Measurements from ENCODE around the gene TMEM192. TPM values are rescaled to one million over a fixed set of nuclear protein-coding genes. Genes with fewer than 3 reads are reported as not detected.
"Not testable (repeated sequence)": the region's sequence is repeated elsewhere in the genome, so short reads cannot be mapped to it uniquely, and the experiment has no call there.

Gene TMEM192
- total RNA-seq, 4 donors from 2014 or later, result 11.6 to 19.1 (median 14.1) TPM

DNA sequence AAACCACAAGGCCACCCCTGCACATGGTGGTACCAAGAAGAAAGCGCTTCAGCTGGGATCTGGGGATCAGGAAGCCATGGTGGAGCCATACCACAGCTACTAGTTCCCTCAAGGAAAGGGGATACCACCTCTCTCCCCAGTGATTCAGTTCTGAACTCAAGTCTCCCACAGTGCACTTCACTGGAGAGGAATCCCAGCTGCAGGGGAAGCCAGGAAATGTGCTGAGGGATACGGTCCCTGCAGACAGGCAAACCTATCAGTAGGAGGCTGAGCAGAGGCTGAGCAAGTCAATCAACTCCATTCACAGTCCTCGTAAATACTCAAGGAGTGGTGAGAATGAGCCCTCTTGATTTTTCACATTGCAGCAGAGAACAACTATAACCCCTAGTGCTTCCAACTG, 11.0 kb downstream of the TMEM192 start:
- Histone ChIP-seq H3K9me3 (no peaks in the 10 kb centered on the region), H3K27ac (replicated peaks in 1 of 4) (no peak overlapping the region), H3K4me3 (no peak overlapping the region), H3K36me3 (peaks cover 10 to 60% (median 49%) of the 10 kb centered on the region in 4 donors), H3K27me3 (no peaks in the 10 kb centered on the region), H3K4me1 (no peaks in the 10 kb centered on the region)
- no peak for TF ChIP-seq POLR2AphosphoS5 (IDR thresholded peaks at IDR 0.05)
- no peak for TF ChIP-seq POLR2A (IDR thresholded peaks at IDR 0.05; ENCODE audit: low read depth)
- 83% methylated on average over 3 of the region's 3 CpGs for WGBS
- peak; percentile 37 for DNase-seq (ENCODE audit: extremely low spot score)
- intact Hi-C loops (cut with DNase I), result no loop called here

DNA sequence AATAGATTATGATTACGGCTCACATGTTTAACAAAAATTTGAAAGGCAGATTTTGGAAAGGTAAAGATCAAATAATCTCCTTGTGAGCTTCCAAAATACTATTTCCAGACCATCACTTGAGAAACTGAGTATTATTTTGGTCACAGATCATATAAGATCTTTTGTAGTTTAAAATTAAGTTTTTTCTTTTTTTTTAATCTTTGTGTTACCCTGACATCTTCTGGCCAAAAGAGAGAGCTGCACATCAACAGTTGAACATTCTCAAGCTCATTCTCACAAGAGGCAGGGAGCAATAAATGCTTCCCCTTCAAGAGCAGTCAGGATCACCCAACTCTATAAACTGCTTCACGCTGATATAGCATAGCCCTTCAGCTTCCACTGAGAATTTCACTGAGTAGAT, 15.9 kb downstream of the TMEM192 start:
- 71% methylated on average over 2 of the region's 2 CpGs for WGBS
- intact Hi-C loops (cut with DNase I), result loop anchor here (10.0 kb wide), 1 partner anchor 322 kb away; no protein-coding TSS in a partner anchor
- TF ChIP-seq, protein P1, sequence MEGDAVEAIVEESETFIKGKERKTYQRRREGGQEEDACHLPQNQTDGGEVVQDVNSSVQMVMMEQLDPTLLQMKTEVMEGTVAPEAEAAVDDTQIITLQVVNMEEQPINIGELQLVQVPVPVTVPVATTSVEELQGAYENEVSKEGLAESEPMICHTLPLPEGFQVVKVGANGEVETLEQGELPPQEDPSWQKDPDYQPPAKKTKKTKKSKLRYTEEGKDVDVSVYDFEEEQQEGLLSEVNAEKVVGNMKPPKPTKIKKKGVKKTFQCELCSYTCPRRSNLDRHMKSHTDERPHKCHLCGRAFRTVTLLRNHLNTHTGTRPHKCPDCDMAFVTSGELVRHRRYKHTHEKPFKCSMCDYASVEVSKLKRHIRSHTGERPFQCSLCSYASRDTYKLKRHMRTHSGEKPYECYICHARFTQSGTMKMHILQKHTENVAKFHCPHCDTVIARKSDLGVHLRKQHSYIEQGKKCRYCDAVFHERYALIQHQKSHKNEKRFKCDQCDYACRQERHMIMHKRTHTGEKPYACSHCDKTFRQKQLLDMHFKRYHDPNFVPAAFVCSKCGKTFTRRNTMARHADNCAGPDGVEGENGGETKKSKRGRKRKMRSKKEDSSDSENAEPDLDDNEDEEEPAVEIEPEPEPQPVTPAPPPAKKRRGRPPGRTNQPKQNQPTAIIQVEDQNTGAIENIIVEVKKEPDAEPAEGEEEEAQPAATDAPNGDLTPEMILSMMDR (IDR thresholded peaks at IDR 0.05), result peak; percentile 26 to 50 (median 30)
- TF ChIP-seq POLR2A (IDR thresholded peaks at IDR 0.05; ENCODE audit: low read depth), result no peak
- Histone ChIP-seq H3K27ac (replicated peaks in 1 of 4) (no peak overlapping the region), H3K4me3 (no peak overlapping the region), H3K36me3 (peaks cover 15 to 93% (median 62%) of the 10 kb centered on the region in 4 donors), H3K4me1 (no peaks in the 10 kb centered on the region), H3K9me3 (no peaks in the 10 kb centered on the region), H3K27me3 (no peaks in the 10 kb centered on the region)
- DNase-seq (ENCODE audit: extremely low spot score), result no peak

DNA sequence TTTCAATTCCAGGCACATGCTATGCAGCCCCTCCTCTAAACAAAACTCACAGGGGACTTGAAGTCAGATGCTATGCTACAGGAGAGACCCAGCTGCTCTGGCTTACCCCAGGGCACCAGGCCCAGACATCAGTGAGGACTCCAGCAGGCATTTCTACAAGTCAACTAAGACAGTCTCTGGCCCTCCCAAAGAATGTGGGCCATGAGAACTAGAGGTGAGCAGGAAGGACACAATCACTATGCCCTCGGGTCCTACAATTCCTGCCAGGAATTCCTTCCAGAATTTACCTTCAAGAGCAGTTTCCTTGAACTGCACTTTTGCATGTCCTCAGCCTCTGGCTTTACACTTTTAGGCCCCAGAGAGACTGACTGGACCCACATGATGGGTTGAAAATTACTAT, 17.4 kb downstream of the TMEM192 start:
- intact Hi-C loops (cut with DNase I), result loop anchor here (10.0 kb wide), 1 partner anchor 320 kb away; no protein-coding TSS in a partner anchor
- TF ChIP-seq POLR2A (IDR thresholded peaks at IDR 0.05; ENCODE audit: low read depth) (no peak), POLR2AphosphoS5 (IDR thresholded peaks at IDR 0.05) (no peak), EP300 (IDR thresholded peaks at IDR 0.05) (no peak)
- TF ChIP-seq, protein P1 (IDR thresholded peaks at IDR 0.05), result no peak

DNA sequence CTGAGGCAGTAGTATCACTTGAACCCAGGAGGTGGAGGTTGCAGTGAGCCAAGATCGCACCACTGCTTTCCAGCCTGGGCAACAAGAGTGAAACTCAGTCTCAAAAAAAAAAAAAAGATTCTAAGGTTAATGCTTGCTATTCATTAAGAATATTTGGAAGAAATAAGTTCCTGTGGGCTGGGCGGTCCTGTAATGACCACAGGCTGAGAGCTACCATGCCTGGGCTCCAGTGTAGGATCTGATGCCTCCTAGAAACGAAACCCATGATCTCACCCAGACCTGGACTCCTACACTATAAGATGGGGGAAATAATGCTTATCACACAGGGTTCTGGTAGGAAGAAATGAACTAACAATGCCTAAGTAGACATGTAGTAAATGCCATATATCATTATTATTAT, 17.8 kb downstream of the TMEM192 start:
- Histone ChIP-seq H3K9me3 (no peaks in the 10 kb centered on the region), H3K4me3 (no peak overlapping the region), H3K27me3 (no peaks in the 10 kb centered on the region), H3K4me1 (no peaks in the 10 kb centered on the region), H3K27ac (replicated peaks in 1 of 4) (no peak overlapping the region), H3K36me3 (peaks cover 8 to 90% (median 48%) of the 10 kb centered on the region in 4 donors)
- peak; percentile 57 for DNase-seq (ENCODE audit: extremely low spot score)
- intact Hi-C loops (cut with DNase I), result loop anchor here (10.0 kb wide), 1 partner anchor 320 kb away; no protein-coding TSS in a partner anchor
- 95% methylated on average over 3 of the region's 3 CpGs for whole genome bisulfite sequencing
- TF ChIP-seq POLR2AphosphoS5 (IDR thresholded peaks at IDR 0.05) (no peak), EP300 (IDR thresholded peaks at IDR 0.05) (no peak), POLR2A (IDR thresholded peaks at IDR 0.05; ENCODE audit: low read depth) (no peak)
- TF ChIP-seq, protein P1 (IDR thresholded peaks at IDR 0.05), result no peak

More for the DNA sequence above, 17.4 kb downstream of the TMEM192 start:
- H3K27me3 ChIP-seq, result no peaks in the 10 kb centered on the region
- 54% methylated on average over 1 of the region's 1 CpG for WGBS
- DNase-seq (ENCODE audit: extremely low spot score), result peak; percentile 75
- peaks cover 8 to 92% (median 49%) of the 10 kb centered on the region in 4 donors for H3K36me3 ChIP-seq
- no peak overlapping the region for H3K4me3 ChIP-seq
- no peak overlapping the region for H3K27ac ChIP-seq (replicated peaks in 1 of 4)
- no peaks in the 10 kb centered on the region for H3K9me3 ChIP-seq
- no peaks in the 10 kb centered on the region for H3K4me1 ChIP-seq

DNA sequence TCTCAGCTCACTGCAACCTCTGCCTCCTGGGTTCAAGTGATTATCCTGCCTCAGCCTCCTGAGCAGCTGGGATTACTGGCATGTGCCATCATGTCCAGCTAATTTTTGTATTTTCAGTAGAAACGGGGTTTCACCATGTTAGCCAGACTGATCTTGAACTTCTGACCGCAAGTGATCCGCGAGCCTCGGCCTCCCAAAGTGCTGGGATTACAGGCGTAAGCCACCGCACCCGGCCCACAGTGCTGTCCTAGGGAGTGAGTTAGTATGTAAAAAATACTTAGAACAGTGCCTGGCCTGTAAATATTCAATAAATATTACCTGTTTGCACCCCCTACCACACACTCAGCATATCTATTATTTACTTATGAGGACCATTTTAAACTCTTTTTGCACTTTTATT, 20.5 kb downstream of the TMEM192 start:
- H3K4me3 ChIP-seq; H3K27ac ChIP-seq (replicated peaks in 1 of 4); H3K9me3 ChIP-seq; H3K4me1 ChIP-seq; H3K27me3 ChIP-seq: not testable (repeated sequence)
- DNase-seq (ENCODE audit: extremely low spot score), result peak; percentile 50
- peaks cover 17 to 93% (median 45%) of the 10 kb centered on the region in 4 donors for H3K36me3 ChIP-seq
- 98% methylated on average over 8 of the region's 8 CpGs for WGBS
- intact Hi-C loops (cut with DNase I), result loop anchor here (10.0 kb wide), 1 partner anchor 317 kb away; no protein-coding TSS in a partner anchor

DNA sequence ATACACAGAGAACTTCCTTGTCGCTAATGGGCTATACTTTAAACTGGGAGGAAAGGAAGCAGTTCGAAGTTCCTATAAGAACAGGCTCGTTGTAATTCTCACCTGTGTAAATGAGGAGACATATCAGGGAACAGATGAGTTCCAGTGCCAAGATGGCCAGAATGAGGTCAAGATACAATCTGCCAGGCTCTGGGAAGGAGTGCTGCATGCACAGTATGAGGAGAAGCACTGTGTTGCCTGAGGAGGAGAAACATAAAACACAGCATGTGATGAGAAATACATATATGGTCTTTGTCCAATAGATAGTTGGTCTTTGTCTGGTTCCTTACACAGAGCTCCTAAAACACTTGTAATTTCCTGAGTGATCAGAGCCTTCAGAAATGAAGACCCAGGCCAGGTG, 24.3 kb downstream of the TMEM192 start:
- H3K4me1 ChIP-seq, result no peaks in the 10 kb centered on the region
- 90% methylated on average over 3 of the region's 3 CpGs for WGBS
- no peak for TF ChIP-seq EP300 (IDR thresholded peaks at IDR 0.05)
- TF ChIP-seq, protein P1 (IDR thresholded peaks at IDR 0.05), result no peak
- no peak for TF ChIP-seq POLR2AphosphoS5 (IDR thresholded peaks at IDR 0.05)
- no peak for TF ChIP-seq POLR2A (IDR thresholded peaks at IDR 0.05; ENCODE audit: low read depth)
- H3K27ac ChIP-seq (replicated peaks in 1 of 4), result no peak overlapping the region
- H3K27me3 ChIP-seq, result no peaks in the 10 kb centered on the region
- no peaks in the 10 kb centered on the region for H3K9me3 ChIP-seq
- intact Hi-C loops (cut with DNase I), result no loop called here
- H3K4me3 ChIP-seq, result no peak overlapping the region
- DNase-seq (ENCODE audit: extremely low spot score), result peak; percentile 19
- H3K36me3 ChIP-seq, result peaks cover 44 to 94% (median 58%) of the 10 kb centered on the region in 4 donors

Measured in esophagus muscularis mucosa (tissue), 4 donors.